ENCODE data around the gene CAMKK2.
"Not testable (repeated sequence)": the region's sequence is repeated elsewhere in the genome, so short reads cannot be mapped to it uniquely, and the experiment has no call there.

Gene CAMKK2

GRCh38 chr12:121297435-121297991 lies 1.0 kb upstream of the CAMKK2 start:
- no peak for DNase-seq

GRCh38 chr12:121295746-121296617 lies 527 bp downstream of the CAMKK2 start:
- DNase-seq: peak; percentile 42

GRCh38 chr12:121295116-121295745 lies 1.3 kb downstream of the CAMKK2 start:
- peak; percentile 38 for DNase-seq

GRCh38 chr12:121294151-121294889 lies 2.2 kb downstream of the CAMKK2 start:
- DNase-seq: no peak

- DNase-seq: no peak
Measured at GRCh38 chr12:121293603-121294002, 2.9 kb downstream of the CAMKK2 start.

- DNase-seq: no peak
Measured at GRCh38 chr12:121290410-121290809, 6.1 kb downstream of the CAMKK2 start.

GRCh38 chr12:121289962-121290361 lies 6.5 kb downstream of the CAMKK2 start:
- no peak for DNase-seq

GRCh38 chr12:121288986-121289385 lies 7.5 kb downstream of the CAMKK2 start:
- DNase-seq: no peak

- peak; percentile 29 for DNase-seq
Measured at GRCh38 chr12:121288158-121288845, 8.2 kb downstream of the CAMKK2 start.

GRCh38 chr12:121287267-121287954 lies 9.1 kb downstream of the CAMKK2 start:
- DNase-seq: no peak

- DNase-seq: no peak
Measured at GRCh38 chr12:121285856-121286255, 10.7 kb downstream of the CAMKK2 start.

GRCh38 chr12:121284551-121285390 lies 11.7 kb downstream of the CAMKK2 start:
- DNase-seq: no peak

- no peak for DNase-seq
Measured at GRCh38 chr12:121283841-121284240, 12.7 kb downstream of the CAMKK2 start.

- no peak for DNase-seq
Measured at GRCh38 chr12:121283388-121283787, 13.1 kb downstream of the CAMKK2 start.

GRCh38 chr12:121282910-121283309 lies 13.6 kb downstream of the CAMKK2 start:
- not testable (repeated sequence) for DNase-seq

- DNase-seq: no peak
Measured at GRCh38 chr12:121282072-121282742, 14.3 kb downstream of the CAMKK2 start.

- not testable (repeated sequence) for DNase-seq
Measured at GRCh38 chr12:121281116-121281515, 15.4 kb downstream of the CAMKK2 start.

GRCh38 chr12:121280531-121280930 lies 16.0 kb downstream of the CAMKK2 start:
- not testable (repeated sequence) for DNase-seq

GRCh38 chr12:121279507-121279915 lies 17.0 kb downstream of the CAMKK2 start:
- DNase-seq: no peak

- DNase-seq: no peak
Measured at GRCh38 chr12:121279071-121279375, 17.5 kb downstream of the CAMKK2 start.
